ENCODE measurements around the gene SAMD13. TPM values are rescaled to one million over a fixed set of nuclear protein-coding genes. Genes with fewer than 3 reads are reported as not detected.

SAMD13 gene
- total RNA-seq, 1 donor from 2014 or later, result 0.63 TPM

DNA sequence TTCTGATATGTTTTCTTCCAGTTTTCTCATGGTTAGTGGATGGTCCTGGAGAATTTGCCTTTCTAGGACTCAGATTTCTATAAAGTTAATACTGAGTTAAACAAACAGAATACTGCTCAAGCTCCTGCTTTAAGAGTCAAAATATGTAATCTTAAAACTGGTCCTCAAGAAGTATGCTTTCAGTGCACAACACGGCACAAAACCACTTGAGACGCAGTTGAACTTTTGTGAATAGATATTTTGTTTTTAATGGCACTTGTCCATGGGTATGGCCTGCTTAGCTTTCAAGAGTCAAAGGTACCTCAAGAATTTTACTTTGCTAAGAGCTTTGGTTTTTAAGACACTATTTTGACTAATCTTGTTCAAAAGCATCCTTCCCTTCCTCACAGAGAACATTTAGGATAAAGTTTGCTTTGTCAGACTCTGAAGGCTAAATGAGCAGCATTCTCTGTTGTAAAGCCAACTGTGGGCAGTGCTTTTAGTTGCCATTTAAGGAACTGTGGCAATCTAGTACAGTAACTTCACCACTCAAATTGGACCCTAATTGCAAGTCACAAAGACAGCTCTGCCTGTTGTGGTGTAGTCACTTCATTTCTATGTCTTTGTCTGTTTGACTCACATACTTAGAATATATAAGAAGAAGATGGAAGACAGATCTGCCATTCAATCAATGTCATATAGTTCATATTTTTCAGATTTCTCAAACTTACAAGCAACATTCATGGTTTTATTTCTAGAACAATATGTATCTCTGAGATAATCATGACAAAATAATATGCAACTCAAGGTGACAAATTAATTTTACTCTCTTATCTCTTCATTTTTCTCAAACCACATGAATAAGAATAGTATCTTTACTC, 28.8 kb downstream of the SAMD13 start:
- no peak overlapping the region for H3K4me3 ChIP-seq (ENCODE audit: low read depth, low read length)
- TF ChIP-seq, protein P1, sequence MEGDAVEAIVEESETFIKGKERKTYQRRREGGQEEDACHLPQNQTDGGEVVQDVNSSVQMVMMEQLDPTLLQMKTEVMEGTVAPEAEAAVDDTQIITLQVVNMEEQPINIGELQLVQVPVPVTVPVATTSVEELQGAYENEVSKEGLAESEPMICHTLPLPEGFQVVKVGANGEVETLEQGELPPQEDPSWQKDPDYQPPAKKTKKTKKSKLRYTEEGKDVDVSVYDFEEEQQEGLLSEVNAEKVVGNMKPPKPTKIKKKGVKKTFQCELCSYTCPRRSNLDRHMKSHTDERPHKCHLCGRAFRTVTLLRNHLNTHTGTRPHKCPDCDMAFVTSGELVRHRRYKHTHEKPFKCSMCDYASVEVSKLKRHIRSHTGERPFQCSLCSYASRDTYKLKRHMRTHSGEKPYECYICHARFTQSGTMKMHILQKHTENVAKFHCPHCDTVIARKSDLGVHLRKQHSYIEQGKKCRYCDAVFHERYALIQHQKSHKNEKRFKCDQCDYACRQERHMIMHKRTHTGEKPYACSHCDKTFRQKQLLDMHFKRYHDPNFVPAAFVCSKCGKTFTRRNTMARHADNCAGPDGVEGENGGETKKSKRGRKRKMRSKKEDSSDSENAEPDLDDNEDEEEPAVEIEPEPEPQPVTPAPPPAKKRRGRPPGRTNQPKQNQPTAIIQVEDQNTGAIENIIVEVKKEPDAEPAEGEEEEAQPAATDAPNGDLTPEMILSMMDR (conservative IDR thresholded peaks at IDR 0.05; ENCODE audit: low read depth, low read length), result no peak
- DNase-seq (ENCODE audit: low read depth), result no peak

DNA sequence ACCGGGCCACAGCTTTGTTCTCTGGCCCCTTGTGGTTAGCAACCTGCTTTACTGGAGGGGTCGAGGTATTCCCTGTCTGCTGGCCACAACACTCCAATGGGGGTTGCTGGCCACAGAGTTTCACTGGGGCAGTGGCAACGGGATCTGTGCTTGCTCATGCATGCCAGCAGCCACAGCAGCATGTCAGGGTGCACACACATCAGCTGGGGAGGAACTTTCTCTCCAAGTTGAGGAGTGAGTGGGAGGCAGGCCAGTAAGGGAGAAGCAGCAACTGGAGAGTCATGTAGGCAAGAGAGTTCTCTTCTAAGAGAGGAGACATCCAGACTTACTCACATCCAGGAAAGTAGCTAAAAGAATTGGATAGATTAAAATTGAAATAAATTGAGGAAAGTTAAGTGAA, 38.0 kb downstream of the SAMD13 start:
- no peak for DNase-seq (ENCODE audit: low read depth)
- no peak overlapping the region for H3K4me3 ChIP-seq (ENCODE audit: low read depth, low read length)
- TF ChIP-seq, protein P1 (conservative IDR thresholded peaks at IDR 0.05; ENCODE audit: low read depth, low read length), result no peak

DNA sequence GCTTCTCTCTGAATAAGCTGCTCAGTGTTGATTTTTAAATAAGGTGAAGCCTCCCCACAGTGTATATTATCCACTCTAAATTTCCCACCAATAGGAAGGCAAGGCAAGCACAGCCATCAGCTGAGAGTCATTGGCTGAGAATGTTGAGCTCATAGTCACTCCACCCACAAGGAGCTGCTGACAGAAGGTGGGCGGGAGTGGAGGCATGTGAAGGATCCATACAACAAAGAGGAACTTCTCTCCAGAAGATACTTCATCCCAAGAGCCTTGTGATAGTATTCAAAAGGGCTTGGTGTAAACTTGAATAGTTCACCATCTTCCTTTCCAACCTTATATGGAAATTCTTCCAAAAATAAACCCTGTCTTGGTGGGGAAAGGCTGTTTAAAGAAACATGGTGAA, 42.8 kb downstream of the SAMD13 start:
- TF ChIP-seq, protein P1 (conservative IDR thresholded peaks at IDR 0.05; ENCODE audit: low read depth, low read length), result no peak
- H3K4me3 ChIP-seq (ENCODE audit: low read depth, low read length), result no peak overlapping the region
- DNase-seq (ENCODE audit: low read depth), result no peak

DNA sequence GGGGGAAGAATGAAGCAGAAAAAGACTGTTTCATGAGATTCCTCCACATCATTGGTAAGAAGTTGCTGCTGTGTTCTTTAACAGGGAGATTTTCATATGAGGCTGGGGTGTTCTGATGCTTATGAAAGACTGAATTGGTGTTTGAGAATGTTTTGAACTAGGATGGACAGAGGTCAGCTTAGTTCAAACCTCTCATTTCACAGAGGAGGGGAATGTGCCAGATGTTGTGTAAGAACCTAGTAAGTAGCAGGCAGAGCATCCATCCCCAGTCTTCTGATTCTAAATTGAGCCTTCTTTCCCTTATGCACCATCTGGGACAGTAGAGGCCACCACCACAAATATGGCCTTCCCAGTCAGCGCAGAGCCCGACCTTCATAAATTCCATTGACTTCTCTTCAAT, 43.7 kb downstream of the SAMD13 start:
- TF ChIP-seq, protein P1 (conservative IDR thresholded peaks at IDR 0.05; ENCODE audit: low read depth, low read length), result no peak
- no peak for DNase-seq (ENCODE audit: low read depth)
- H3K4me3 ChIP-seq (ENCODE audit: low read depth, low read length), result no peak overlapping the region

DNA sequence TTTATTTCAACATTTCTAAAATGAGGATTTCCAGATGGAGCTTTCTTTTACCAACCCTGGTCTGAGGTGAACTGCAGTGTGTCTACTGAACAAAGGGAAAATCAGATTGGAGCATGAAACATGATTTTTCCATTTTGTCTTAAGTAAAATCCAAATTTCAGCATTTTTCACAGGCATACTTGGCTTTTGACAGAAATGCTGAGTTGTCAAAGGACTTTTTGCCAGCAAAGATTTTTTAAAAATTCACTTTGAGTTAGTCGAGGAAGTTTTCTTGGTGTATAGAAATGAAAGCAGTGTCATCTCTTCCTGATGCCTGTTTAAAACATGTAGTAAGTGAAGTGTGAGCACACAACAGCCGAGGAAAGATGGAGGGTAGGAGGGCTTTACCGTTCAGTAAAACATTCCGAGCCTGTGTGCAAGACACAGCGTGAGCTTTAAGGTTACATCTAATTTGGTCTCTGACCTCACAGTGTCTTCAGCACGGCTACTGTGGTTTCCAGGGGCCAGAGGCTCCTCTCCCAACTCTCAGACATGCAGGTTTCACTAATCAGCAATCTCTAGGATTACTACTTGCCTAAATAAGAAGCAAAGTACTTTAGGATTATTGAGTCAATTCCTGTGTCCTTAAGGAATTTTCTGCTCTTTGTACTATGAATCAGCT, 45.9 kb downstream of the SAMD13 start:
- DNase-seq (ENCODE audit: low read depth), result no peak
- TF ChIP-seq, protein P1 (conservative IDR thresholded peaks at IDR 0.05; ENCODE audit: low read depth, low read length), result no peak
- no peak overlapping the region for H3K4me3 ChIP-seq (ENCODE audit: low read depth, low read length)

DNA sequence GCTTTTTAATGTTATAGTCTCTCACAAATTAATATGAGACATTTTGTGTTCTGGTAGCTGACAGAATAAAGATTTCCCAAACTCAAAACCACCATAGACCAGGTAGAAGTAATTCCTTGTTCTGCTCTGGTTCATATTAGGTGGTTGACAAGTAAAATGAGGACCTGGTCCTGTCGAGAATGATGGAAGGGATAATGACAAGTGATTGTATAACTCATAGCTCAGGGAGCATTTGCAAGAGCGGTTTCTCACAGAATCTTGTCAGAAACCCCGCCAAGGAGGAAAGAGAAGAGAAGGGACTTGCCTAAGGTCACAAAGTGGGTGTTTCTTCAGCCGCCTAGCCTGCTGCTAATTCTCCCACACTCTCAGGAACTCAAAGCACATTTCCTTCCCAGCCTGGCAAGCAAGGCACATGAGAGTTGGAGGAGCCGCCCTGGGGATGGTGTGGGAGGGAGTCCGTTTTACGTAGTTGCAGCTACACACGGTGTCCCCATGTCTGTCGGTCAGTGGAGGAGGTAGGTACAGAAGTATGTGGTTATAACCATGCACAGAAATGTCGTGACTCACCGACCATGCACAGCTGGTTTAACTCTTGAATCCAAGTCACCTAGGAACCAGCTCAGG, 46.5 kb downstream of the SAMD13 start:
- TF ChIP-seq, protein P1 (conservative IDR thresholded peaks at IDR 0.05; ENCODE audit: low read depth, low read length), result no peak
- H3K4me3 ChIP-seq (ENCODE audit: low read depth, low read length), result no peak overlapping the region
- no peak for DNase-seq (ENCODE audit: low read depth)

Data from epithelial cell of proximal tubule (primary cell).